Measurements from ENCODE around the gene MORC2. TPM values are rescaled to one million over a fixed set of nuclear protein-coding genes. Genes with fewer than 3 reads are reported as not detected.

Gene MORC2
- total and polyA plus RNA-seq, 2 donors from 2014 or later, result 18.0 to 18.8 TPM

DNA sequence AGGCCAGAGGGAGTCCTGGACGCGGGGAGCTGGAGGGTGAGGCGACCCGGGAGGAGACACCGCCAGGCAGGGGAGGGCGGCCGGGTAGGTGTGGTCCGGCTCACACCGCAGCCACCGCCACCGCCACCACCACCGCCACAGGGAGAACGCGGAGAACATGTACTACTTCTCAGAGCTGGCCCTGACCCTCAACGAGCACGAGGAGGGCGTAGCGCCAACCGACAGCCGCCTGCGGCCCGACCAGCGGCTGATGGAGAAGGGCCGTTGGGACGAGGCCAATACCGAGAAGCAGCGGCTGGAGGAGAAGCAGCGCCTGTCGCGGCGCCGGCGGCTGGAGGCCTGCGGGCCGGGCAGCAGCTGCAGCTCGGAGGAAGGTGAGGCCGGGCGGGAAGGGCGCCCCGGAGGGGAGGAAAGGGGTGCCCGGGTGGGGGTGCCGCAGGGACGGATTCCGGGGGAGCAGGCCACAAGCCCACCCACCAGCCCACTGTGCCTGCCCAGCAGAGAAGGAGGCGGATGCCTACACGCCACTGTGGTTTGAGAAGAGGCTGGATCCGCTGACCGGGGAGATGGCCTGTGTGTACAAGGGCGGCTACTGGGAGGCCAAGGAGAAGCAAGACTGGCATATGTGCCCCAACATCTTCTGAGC is 62.8 kb downstream of the MORC2 start:
- H3K4me3 ChIP-seq (ENCODE audit: low read length in 3 of 3), result no peak overlapping the region
- no peaks in the 10 kb centered on the region for H3K4me1 ChIP-seq (ENCODE audit: control insufficient read depth in 2 of 3, insufficient read depth in 2 of 3, low read depth in 1 of 3, low read length in 3 of 3)
- intact Hi-C loops (cut with DNase I), result no loop called here
- TF ChIP-seq, protein P1, sequence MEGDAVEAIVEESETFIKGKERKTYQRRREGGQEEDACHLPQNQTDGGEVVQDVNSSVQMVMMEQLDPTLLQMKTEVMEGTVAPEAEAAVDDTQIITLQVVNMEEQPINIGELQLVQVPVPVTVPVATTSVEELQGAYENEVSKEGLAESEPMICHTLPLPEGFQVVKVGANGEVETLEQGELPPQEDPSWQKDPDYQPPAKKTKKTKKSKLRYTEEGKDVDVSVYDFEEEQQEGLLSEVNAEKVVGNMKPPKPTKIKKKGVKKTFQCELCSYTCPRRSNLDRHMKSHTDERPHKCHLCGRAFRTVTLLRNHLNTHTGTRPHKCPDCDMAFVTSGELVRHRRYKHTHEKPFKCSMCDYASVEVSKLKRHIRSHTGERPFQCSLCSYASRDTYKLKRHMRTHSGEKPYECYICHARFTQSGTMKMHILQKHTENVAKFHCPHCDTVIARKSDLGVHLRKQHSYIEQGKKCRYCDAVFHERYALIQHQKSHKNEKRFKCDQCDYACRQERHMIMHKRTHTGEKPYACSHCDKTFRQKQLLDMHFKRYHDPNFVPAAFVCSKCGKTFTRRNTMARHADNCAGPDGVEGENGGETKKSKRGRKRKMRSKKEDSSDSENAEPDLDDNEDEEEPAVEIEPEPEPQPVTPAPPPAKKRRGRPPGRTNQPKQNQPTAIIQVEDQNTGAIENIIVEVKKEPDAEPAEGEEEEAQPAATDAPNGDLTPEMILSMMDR (IDR thresholded peaks at IDR 0.05; ENCODE audit: borderline replicate concordance, extremely low read depth, insufficient read depth), result no peak
- no peaks in the 10 kb centered on the region for H3K9me3 ChIP-seq (ENCODE audit: control insufficient read depth in 2 of 3, insufficient read depth in 1 of 3, low read length in 3 of 3)
- FAIRE-seq (no peak), DNase-seq (no peak)
- no peaks in the 10 kb centered on the region for H3K27me3 ChIP-seq (ENCODE audit: control insufficient read depth, insufficient read depth, low read length)
- H3K9ac ChIP-seq (ENCODE audit: low read length in 3 of 3), result no peak overlapping the region
- peaks cover 0 to 3% (median 0%) of the 10 kb centered on the region in 3 donors for H3K36me3 ChIP-seq (ENCODE audit: control insufficient read depth in 2 of 3, insufficient read depth in 3 of 3, low read length in 3 of 3)
- H3K27ac ChIP-seq (ENCODE audit: low read depth in 2 of 2, low read length in 2 of 2), result no peak overlapping the region

DNA sequence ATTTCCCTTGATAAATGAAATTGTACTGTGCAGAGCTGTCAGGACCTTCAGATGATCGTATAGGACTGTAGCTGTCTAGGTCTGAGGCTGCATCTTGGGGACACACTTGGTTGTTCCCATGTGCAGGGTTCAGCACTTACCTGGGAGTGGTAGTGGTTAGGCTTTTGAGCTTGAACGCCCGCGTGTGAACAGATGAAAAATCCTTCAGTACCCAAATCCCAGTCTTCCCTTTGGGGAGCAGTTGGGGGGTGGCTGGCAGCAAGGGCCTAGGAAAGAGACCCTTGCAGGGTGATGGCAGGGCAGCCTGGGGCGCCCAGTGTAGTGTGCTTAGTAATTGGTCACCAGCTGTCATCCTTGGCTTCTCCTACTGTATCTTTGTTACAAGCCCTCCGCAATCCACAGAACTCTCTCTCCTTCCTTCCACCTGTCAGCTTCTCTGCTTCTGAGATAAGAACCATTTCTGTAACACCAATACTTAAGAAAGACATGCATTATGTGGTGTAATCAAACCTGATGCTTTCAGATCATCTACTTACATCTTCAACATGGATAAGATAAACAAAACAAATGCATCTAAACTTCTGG is 64.6 kb downstream of the MORC2 start:
- TF ChIP-seq, protein P1 (IDR thresholded peaks at IDR 0.05; ENCODE audit: borderline replicate concordance, extremely low read depth, insufficient read depth), result no peak
- no peak for FAIRE-seq

DNA sequence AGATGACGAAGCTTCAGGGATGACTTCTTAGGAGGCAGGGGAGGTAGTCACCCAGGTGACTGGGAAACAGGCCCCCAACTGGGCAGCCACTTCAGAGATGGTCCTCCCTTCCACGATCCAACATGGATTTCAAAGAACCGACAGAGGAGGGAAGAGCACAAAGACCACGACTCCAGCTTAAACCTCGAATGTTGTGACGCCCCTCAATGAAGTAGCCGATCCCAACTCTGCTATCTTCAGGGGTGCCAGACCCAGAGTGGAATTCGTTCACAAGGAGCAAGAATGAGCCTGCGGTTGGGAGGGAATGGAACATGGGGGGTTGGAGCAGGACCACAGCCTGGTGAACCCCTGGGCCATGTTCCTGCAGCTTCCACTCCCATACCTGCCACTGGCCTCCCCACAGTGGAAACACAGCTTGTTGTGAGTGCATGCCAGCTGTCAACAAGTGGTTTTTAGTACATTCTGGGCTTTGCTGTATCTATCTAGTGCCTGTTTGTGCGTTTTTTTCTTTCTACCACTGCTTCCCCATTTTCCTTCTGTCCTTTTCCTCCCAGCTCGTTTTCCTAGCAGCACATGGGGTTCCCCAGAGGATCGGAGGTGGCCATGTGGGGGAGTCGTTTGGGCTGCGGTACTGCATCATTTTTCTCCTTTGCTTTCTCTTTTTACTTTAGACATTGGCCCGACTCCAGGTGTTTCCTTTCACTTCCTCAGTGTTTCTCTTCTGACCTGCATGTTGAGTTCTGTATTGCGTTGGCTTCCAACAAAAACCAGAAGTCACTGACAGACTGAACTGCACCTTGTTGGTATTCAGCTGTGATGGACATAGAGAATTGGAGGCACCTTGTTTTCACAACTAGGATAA is 65.8 kb downstream of the MORC2 start:
- Histone ChIP-seq H3K9me3 (ENCODE audit: control insufficient read depth in 2 of 3, insufficient read depth in 1 of 3, low read length in 3 of 3) (peaks cover 0 to 12% (median 0%) of the 10 kb centered on the region in 3 donors), H3K4me1 (ENCODE audit: control insufficient read depth in 2 of 3, insufficient read depth in 2 of 3, low read depth in 1 of 3, low read length in 3 of 3) (no peaks in the 10 kb centered on the region), H3K36me3 (ENCODE audit: control insufficient read depth in 2 of 3, insufficient read depth in 3 of 3, low read length in 3 of 3) (peaks cover 0 to 3% (median 0%) of the 10 kb centered on the region in 3 donors), H3K27ac (ENCODE audit: low read depth in 2 of 2, low read length in 2 of 2) (no peak overlapping the region), H3K9ac (ENCODE audit: low read length in 3 of 3) (no peak overlapping the region), H3K4me3 (ENCODE audit: low read length in 3 of 3) (no peak overlapping the region), H3K27me3 (ENCODE audit: control insufficient read depth, insufficient read depth, low read length) (no peaks in the 10 kb centered on the region)
- FAIRE-seq (no peak), DNase-seq (peak in 2 of 5 donors; percentile 3 to 34)
- TF ChIP-seq, protein P1 (IDR thresholded peaks at IDR 0.05; ENCODE audit: borderline replicate concordance, extremely low read depth, insufficient read depth), result no peak
- intact Hi-C loops (cut with DNase I), result no loop called here

More for the DNA sequence above, 64.6 kb downstream of the MORC2 start:
- Histone ChIP-seq H3K27me3 (ENCODE audit: control insufficient read depth, insufficient read depth, low read length) (no peaks in the 10 kb centered on the region), H3K9me3 (ENCODE audit: control insufficient read depth in 2 of 3, insufficient read depth in 1 of 3, low read length in 3 of 3) (peaks cover 0 to 7% (median 0%) of the 10 kb centered on the region in 3 donors), H3K27ac (ENCODE audit: low read depth in 2 of 2, low read length in 2 of 2) (no peak overlapping the region), H3K36me3 (ENCODE audit: control insufficient read depth in 2 of 3, insufficient read depth in 3 of 3, low read length in 3 of 3) (peaks cover 0 to 3% (median 0%) of the 10 kb centered on the region in 3 donors), H3K4me3 (ENCODE audit: low read length in 3 of 3) (no peak overlapping the region), H3K9ac (ENCODE audit: low read length in 3 of 3) (no peak overlapping the region), H3K4me1 (ENCODE audit: control insufficient read depth in 2 of 3, insufficient read depth in 2 of 3, low read depth in 1 of 3, low read length in 3 of 3) (no peaks in the 10 kb centered on the region)
- DNase-seq, result no peak
- intact Hi-C loops (cut with DNase I), result no loop called here

Measured in kidney (tissue), 14 donors.